Tibial nerve (tissue), 4 donors: ENCODE measurements around the gene ZNRF1.

Experiments used
- CTCF ChIP-seq, 5 experiments: fragments of 200-600 bp in 3 of 5; fragments of 450-650 bp in 2 of 5; sonication (generic) in 3 of 5; IDR thresholded peaks; one replicate each; pipeline ENCODE4 v1.5.1; 2016 to 2019; ENCODE audit warnings: antibody characterized with exemption in 5 of 5, mild to moderate bottlenecking in 3 of 5, moderate library complexity in 2 of 5
- EP300 ChIP-seq, 2 donors: sonication (generic); formaldehyde crosslinking; IDR thresholded peaks; one replicate each; pipeline ENCODE4 v1.6.1; 2017; ENCODE audit warnings: antibody characterized with exemption in 2 of 2, mild to moderate bottlenecking in 1 of 2
- POLR2A ChIP-seq, 2 donors: fragments of 450-650 bp; IDR thresholded peaks; one replicate each; pipeline ENCODE4 v1.6.1; 2017; ENCODE audit warnings: antibody characterized with exemption in 2 of 2, mild to moderate bottlenecking in 2 of 2, moderate library complexity in 2 of 2

GRCh38 chr16:75097191-75097761, 98.5 kb downstream of the ZNRF1 start:
- no peak for TF ChIP-seq CTCF (IDR thresholded peaks at IDR 0.05)
- no peak for TF ChIP-seq POLR2A (IDR thresholded peaks at IDR 0.05)
- TF ChIP-seq EP300 (IDR thresholded peaks at IDR 0.05): no peak
